H1 (cell line): ENCODE results near the gene CRNN.

Source experiments
- NANOG ChIP-seq: IDR thresholded peaks from 2 replicates; pipeline ENCODE4 v1.6.1; 2011; ENCODE audit warnings: low read length, low read depth, mild to moderate bottlenecking, inconsistent platforms; ENCODE audit not compliant: insufficient read depth, poor library complexity, severe bottlenecking
- TAF1 ChIP-seq: IDR thresholded peaks from 2 replicates; pipeline ENCODE4 v1.6.1; 2011; ENCODE audit warnings: mild to moderate bottlenecking, low read depth, low read length
- ZNF274 ChIP-seq: IDR thresholded peaks from 2 replicates; pipeline ENCODE4 v1.7.0; 2012; ENCODE audit warnings: low read length, borderline replicate concordance; ENCODE audit errors: extremely low read depth

DNA sequence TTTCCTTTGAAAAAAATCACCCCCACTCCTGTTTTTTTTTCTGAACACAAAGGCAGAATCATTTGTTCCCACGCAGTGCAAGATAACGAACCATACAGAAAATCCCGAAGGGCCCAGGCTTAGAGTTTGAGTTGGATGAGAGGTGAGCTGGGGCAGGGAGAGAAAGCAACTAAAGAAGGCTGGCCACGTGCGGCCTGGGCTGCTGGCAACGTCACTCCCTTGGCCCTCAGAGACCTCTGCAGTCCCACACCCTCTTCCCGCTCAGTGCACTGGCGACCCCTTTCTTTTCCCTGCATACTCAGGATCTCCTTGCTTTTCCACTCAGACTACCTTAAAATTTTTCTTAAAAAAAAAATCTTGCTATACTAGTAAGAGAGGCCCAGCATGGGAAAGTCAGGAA, 28.2 kb upstream of the CRNN start:
- TF ChIP-seq NANOG: no peak
- TF ChIP-seq TAF1: no peak
- no peak for TF ChIP-seq ZNF274
